Inflammatory macrophage (primary cell): ENCODE measurements around the gene FBN1.

Experiments used
- DNase-seq, 2 donors: peaks; one replicate each; pipeline ENCODE4 v3.0.0-alpha.2; 2020 to 2022

Gene FBN1

GRCh38 chr15:48388910-48389309, 256.6 kb downstream of the FBN1 start:
- no peak for DNase-seq

- no peak for DNase-seq
These were observed 257.3 kb downstream of the FBN1 start for GRCh38 chr15:48388016-48388851.

- DNase-seq, result no peak
These were observed 260.3 kb downstream of the FBN1 start for GRCh38 chr15:48385031-48385830.

GRCh38 chr15:48384616-48385015, 260.9 kb downstream of the FBN1 start:
- no peak for DNase-seq

- no peak for DNase-seq
These were observed 262.5 kb downstream of the FBN1 start for GRCh38 chr15:48383031-48383430.

GRCh38 chr15:48381861-48382260, 263.6 kb downstream of the FBN1 start:
- DNase-seq, result no peak

GRCh38 chr15:48380198-48380597, 265.3 kb downstream of the FBN1 start:
- no peak for DNase-seq

GRCh38 chr15:48375767-48376166, 269.7 kb downstream of the FBN1 start:
- no peak for DNase-seq

- DNase-seq, result no peak
These were observed 271.0 kb downstream of the FBN1 start for GRCh38 chr15:48374472-48374871.

GRCh38 chr15:48373821-48374451, 271.6 kb downstream of the FBN1 start:
- DNase-seq, result no peak

GRCh38 chr15:48371961-48372360, 273.5 kb downstream of the FBN1 start:
- no peak for DNase-seq

- no peak for DNase-seq
These were observed 274.0 kb downstream of the FBN1 start for GRCh38 chr15:48371550-48371949.

- no peak for DNase-seq
These were observed 275.0 kb downstream of the FBN1 start for GRCh38 chr15:48370460-48370859.

- peak in 1 of 2 donors; percentile 7 for DNase-seq
These were observed 278.0 kb downstream of the FBN1 start for GRCh38 chr15:48367483-48367882.

GRCh38 chr15:48366584-48367312, 278.8 kb downstream of the FBN1 start:
- no peak for DNase-seq

GRCh38 chr15:48365575-48365974, 279.9 kb downstream of the FBN1 start:
- no peak for DNase-seq

GRCh38 chr15:48363474-48363873, 282.0 kb downstream of the FBN1 start:
- no peak for DNase-seq

- DNase-seq, result no peak
These were observed 283.8 kb downstream of the FBN1 start for GRCh38 chr15:48361685-48362084.

GRCh38 chr15:48360841-48361240, 284.7 kb downstream of the FBN1 start:
- peak; percentile 22 to 44 for DNase-seq
